Prostate gland (tissue), 2 donors: Measurements from ENCODE around the gene BRS3. TPM values are rescaled to one million over a fixed set of nuclear protein-coding genes. Genes with fewer than 3 reads are reported as not detected.

Experiments used
- DNase-seq: peaks from one replicate; pipeline ENCODE4 v3.0.0-alpha.2; 2019; ENCODE audit warnings: low spot score
- H3K27ac ChIP-seq, 2 donors: fragments of 200-600 bp; sonication (generic); 2 replicates each; pipeline ENCODE4 v1.5.1; 2017 to 2019
- H3K27me3 ChIP-seq: fragments of 200-600 bp; sonication (generic); replicated peaks from 2 replicates; pipeline ENCODE4 v1.5.1; 2019; ENCODE audit not compliant: insufficient read depth
- H3K36me3 ChIP-seq, 2 donors: fragments of 200-600 bp; sonication (generic); 1 replicate in 1 of 2; 2 replicates in 1 of 2; pipeline versions ENCODE4 v1.5.1 to v1.8.1; 2017 to 2019
- H3K4me1 ChIP-seq: fragments of 200-600 bp; sonication (generic); replicated peaks from 2 replicates; pipeline ENCODE4 v1.5.1; 2019
- H3K4me3 ChIP-seq, 2 donors: fragments of 200-600 bp; sonication (generic); 2 replicates each; pipeline ENCODE4 v1.5.1; 2017 to 2019
- H3K9me3 ChIP-seq: fragments of 200-600 bp; sonication (generic); 2 replicates; pipeline ENCODE4 v1.5.1; 2017
- POLR2A ChIP-seq: fragments of 450-650 bp; IDR thresholded peaks from one replicate; pipeline ENCODE4 v1.6.1; 2016; ENCODE audit warnings: antibody characterized with exemption, mild to moderate bottlenecking
- POLR2AphosphoS5 ChIP-seq: sonication (generic); formaldehyde crosslinking; IDR thresholded peaks from one replicate; pipeline ENCODE4 v1.6.1; 2017; ENCODE audit warnings: antibody characterized with exemption
- WGBS: methylation state at CpG from one replicate; pipeline ENCODE4 v1.1.5; 2018; 5-methylcytosine and 5-hydroxymethylcytosine counted together
- intact Hi-C: fragments of 100-400 bp; cut with DNase I; formaldehyde crosslinking; loops from one replicate; pipeline ENCODE4 v1.14.2; 2022
- total RNA-seq, 2 donors: library from RNA; depleted of rRNA; stranded (reverse); fragments of >200 nt; gene quantifications; one replicate each; pipeline ENCODE4 v1.1.0, GENCODE V29; 2016
- TF ChIP-seq, protein P1 (sequence below), 4 experiments: fragments of 200-600 bp in 2 of 4; fragments of 450-650 bp in 2 of 4; sonication (generic) in 2 of 4; IDR thresholded peaks; 1 replicate in 3 of 4; 2 replicates in 1 of 4; pipeline ENCODE4 v1.5.1; 2016 to 2019; ENCODE audit warnings: antibody characterized with exemption in 4 of 4, mild to moderate bottlenecking in 2 of 4, moderate library complexity in 2 of 4

The BRS3 gene
- total RNA-seq, 2 donors from 2014 or later = 0.23 TPM; not detected in 1

- Histone ChIP-seq H3K27me3 (no peaks in the 10 kb centered on the region), H3K4me1 (no peaks in the 10 kb centered on the region), H3K9me3 (no peaks in the 10 kb centered on the region), H3K4me3 (no peak overlapping the region), H3K27ac (no peak overlapping the region), H3K36me3 (no peaks in the 10 kb centered on the region)
- intact Hi-C loops = no loop called here
- no peak for DNase-seq
- no peak for TF ChIP-seq POLR2A
- 57% methylated on average over 6 of the region's 6 CpGs for WGBS
Observed at GRCh38 chrX:136456133-136456532, 31.6 kb upstream of the BRS3 start.

- H3K4me3 ChIP-seq = no peak overlapping the region
- no peak overlapping the region for H3K27ac ChIP-seq
- no peaks in the 10 kb centered on the region for H3K9me3 ChIP-seq
- intact Hi-C loops = no loop called here
- TF ChIP-seq POLR2AphosphoS5 (no peak), POLR2A (no peak)
- TF ChIP-seq, protein P1, sequence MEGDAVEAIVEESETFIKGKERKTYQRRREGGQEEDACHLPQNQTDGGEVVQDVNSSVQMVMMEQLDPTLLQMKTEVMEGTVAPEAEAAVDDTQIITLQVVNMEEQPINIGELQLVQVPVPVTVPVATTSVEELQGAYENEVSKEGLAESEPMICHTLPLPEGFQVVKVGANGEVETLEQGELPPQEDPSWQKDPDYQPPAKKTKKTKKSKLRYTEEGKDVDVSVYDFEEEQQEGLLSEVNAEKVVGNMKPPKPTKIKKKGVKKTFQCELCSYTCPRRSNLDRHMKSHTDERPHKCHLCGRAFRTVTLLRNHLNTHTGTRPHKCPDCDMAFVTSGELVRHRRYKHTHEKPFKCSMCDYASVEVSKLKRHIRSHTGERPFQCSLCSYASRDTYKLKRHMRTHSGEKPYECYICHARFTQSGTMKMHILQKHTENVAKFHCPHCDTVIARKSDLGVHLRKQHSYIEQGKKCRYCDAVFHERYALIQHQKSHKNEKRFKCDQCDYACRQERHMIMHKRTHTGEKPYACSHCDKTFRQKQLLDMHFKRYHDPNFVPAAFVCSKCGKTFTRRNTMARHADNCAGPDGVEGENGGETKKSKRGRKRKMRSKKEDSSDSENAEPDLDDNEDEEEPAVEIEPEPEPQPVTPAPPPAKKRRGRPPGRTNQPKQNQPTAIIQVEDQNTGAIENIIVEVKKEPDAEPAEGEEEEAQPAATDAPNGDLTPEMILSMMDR (IDR thresholded peaks at IDR 0.05) = no peak
- no peaks in the 10 kb centered on the region for H3K27me3 ChIP-seq
- 34% methylated on average over 5 of the region's 5 CpGs for WGBS
- DNase-seq = no peak
- H3K4me1 ChIP-seq = no peaks in the 10 kb centered on the region
- no peaks in the 10 kb centered on the region for H3K36me3 ChIP-seq
Observed at GRCh38 chrX:136457303-136457917, 30.3 kb upstream of the BRS3 start.

DNA sequence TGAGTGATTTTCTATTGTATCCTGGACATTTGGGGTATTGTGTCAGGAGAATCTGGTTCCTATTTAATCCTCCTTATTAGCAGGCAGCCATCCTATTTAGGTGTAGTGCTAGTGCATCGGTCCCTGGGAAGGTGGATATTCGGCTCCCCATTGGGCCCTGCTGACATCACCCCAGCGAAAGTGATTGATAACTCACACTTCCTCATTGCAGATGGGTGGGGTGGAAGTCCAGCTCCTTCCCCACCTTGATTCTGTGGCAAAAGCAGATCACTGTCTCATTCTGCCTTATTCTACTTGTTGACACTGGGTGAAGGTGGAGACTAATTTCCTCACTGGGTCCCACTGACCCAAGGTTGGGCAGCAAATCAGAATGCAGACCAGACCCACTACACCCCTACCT lies 23.2 kb upstream of the BRS3 start:
- Histone ChIP-seq H3K27me3 (no peaks in the 10 kb centered on the region), H3K9me3 (no peaks in the 10 kb centered on the region)

GRCh38 chrX:136467303-136467702 lies 20.4 kb upstream of the BRS3 start:
- intact Hi-C loops = no loop called here
- TF ChIP-seq, protein P1 (IDR thresholded peaks at IDR 0.05) = no peak
- no peak for TF ChIP-seq POLR2A
- no peak for TF ChIP-seq POLR2AphosphoS5
- Histone ChIP-seq H3K36me3 (no peaks in the 10 kb centered on the region), H3K27ac (no peak overlapping the region), H3K27me3 (no peaks in the 10 kb centered on the region), H3K9me3 (no peaks in the 10 kb centered on the region), H3K4me3 (no peak overlapping the region), H3K4me1 (no peaks in the 10 kb centered on the region)
- DNase-seq = no peak
- 92% methylated on average over 3 of the region's 3 CpGs for WGBS

More for the DNA sequence above, 23.2 kb upstream of the BRS3 start:
- H3K4me3 ChIP-seq = no peak overlapping the region
- intact Hi-C loops = no loop called here
- no peaks in the 10 kb centered on the region for H3K4me1 ChIP-seq
- WGBS = 79% methylated on average over 3 of the region's 3 CpGs
- no peak for DNase-seq
- TF ChIP-seq, protein P1 (IDR thresholded peaks at IDR 0.05) = no peak
- no peak for TF ChIP-seq POLR2A
- TF ChIP-seq POLR2AphosphoS5 = no peak
- no peaks in the 10 kb centered on the region for H3K36me3 ChIP-seq
- H3K27ac ChIP-seq = no peak overlapping the region

GRCh38 chrX:136468391-136469103 lies 19.2 kb upstream of the BRS3 start:
- no peaks in the 10 kb centered on the region for H3K36me3 ChIP-seq
- H3K9me3 ChIP-seq = no peaks in the 10 kb centered on the region
- intact Hi-C loops = no loop called here

More at GRCh38 chrX:136468391-136469103, 19.2 kb upstream of the BRS3 start:
- Histone ChIP-seq H3K27me3 (no peaks in the 10 kb centered on the region), H3K27ac (no peak overlapping the region), H3K4me3 (no peak overlapping the region), H3K4me1 (no peaks in the 10 kb centered on the region)
- 100% methylated on average over 2 of the region's 2 CpGs for WGBS
- TF ChIP-seq POLR2A (no peak), POLR2AphosphoS5 (no peak)
- TF ChIP-seq, protein P1 (IDR thresholded peaks at IDR 0.05) = no peak
- DNase-seq = no peak
